ENCODE data around the gene HEATR5A. TPM values are rescaled to one million over a fixed set of nuclear protein-coding genes. Genes with fewer than 3 reads are reported as not detected.

The HEATR5A gene
- total and polyA plus RNA-seq, 10 of the 15 experiments (the other 5 are each of a cell fraction or from before 2014, with no cell fraction given), result 5.1 to 37.1 (median 13.8) TPM

DNA sequence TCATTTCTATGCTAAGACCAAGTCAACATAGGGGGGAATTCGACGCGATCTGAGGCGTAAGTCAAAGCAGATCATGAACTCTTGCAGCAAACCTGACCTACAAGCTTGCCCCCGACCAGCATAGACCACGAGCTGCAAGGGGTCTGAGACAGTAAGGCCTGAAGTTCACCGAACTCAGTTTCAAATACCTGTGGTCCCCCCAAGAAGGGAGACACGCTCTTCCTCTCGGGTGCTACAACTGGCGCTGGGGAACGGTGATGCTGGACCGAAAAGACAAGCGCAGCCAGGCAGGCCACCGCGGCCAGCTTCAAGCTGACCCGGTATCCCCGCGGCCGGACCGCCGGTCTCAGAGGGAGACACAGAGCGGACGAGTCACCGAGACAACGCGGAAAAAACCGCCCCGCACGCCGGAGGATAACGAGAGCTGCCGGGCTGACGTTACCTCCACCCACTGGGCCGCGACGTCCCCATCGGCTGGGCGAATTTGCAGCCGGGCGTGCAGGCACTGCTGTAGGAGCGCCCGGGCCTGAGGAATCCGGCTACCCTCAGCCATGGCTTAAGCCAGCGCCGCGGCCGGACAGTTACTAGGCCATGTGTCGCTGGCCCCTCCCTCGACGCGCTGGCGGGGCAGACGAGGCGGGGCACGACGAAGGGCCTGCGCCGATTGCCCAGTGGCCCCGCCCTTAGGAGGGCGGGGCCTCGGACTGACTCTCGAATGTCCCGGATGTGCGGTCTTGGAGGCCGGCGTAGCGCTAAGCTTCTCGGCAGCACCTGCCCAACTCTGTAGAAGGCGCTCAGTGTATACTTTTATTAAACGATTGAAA is 36.7 kb upstream of the HEATR5A start, which contains the start of gene DTD2 (continued):
- TF ChIP-seq, protein P1, sequence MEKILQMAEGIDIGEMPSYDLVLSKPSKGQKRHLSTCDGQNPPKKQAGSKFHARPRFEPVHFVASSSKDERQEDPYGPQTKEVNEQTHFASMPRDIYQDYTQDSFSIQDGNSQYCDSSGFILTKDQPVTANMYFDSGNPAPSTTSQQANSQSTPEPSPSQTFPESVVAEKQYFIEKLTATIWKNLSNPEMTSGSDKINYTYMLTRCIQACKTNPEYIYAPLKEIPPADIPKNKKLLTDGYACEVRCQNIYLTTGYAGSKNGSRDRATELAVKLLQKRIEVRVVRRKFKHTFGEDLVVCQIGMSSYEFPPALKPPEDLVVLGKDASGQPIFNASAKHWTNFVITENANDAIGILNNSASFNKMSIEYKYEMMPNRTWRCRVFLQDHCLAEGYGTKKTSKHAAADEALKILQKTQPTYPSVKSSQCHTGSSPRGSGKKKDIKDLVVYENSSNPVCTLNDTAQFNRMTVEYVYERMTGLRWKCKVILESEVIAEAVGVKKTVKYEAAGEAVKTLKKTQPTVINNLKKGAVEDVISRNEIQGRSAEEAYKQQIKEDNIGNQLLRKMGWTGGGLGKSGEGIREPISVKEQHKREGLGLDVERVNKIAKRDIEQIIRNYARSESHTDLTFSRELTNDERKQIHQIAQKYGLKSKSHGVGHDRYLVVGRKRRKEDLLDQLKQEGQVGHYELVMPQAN (conservative IDR thresholded peaks at IDR 0.05), result peak; percentile 53; the same call in 1 of the 2 replicates
- peak; percentile 56; the same call in 1 of the 2 replicates for TF ChIP-seq SMAD5 (IDR thresholded peaks at IDR 0.05; ENCODE audit: low read depth)
- 0 out of 2 replicates have a peak, but pooled peaks have one; percentile 66 for TF ChIP-seq CBFB (IDR thresholded peaks at IDR 0.05; ENCODE audit: low read depth)
- TF ChIP-seq, protein P2, sequence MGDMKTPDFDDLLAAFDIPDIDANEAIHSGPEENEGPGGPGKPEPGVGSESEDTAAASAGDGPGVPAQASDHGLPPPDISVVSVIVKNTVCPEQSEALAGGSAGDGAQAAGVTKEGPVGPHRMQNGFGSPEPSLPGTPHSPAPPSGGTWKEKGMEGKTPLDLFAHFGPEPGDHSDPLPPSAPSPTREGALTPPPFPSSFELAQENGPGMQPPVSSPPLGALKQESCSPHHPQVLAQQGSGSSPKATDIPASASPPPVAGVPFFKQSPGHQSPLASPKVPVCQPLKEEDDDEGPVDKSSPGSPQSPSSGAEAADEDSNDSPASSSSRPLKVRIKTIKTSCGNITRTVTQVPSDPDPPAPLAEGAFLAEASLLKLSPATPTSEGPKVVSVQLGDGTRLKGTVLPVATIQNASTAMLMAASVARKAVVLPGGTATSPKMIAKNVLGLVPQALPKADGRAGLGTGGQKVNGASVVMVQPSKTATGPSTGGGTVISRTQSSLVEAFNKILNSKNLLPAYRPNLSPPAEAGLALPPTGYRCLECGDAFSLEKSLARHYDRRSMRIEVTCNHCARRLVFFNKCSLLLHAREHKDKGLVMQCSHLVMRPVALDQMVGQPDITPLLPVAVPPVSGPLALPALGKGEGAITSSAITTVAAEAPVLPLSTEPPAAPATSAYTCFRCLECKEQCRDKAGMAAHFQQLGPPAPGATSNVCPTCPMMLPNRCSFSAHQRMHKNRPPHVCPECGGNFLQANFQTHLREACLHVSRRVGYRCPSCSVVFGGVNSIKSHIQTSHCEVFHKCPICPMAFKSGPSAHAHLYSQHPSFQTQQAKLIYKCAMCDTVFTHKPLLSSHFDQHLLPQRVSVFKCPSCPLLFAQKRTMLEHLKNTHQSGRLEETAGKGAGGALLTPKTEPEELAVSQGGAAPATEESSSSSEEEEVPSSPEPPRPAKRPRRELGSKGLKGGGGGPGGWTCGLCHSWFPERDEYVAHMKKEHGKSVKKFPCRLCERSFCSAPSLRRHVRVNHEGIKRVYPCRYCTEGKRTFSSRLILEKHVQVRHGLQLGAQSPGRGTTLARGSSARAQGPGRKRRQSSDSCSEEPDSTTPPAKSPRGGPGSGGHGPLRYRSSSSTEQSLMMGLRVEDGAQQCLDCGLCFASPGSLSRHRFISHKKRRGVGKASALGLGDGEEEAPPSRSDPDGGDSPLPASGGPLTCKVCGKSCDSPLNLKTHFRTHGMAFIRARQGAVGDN (IDR thresholded peaks at IDR 0.05), result peak; percentile 76; the same call in 1 of the 2 replicates
- peak; percentile 80 for TF ChIP-seq SMARCA5 (IDR thresholded peaks at IDR 0.05)
- TF ChIP-seq, protein P3, sequence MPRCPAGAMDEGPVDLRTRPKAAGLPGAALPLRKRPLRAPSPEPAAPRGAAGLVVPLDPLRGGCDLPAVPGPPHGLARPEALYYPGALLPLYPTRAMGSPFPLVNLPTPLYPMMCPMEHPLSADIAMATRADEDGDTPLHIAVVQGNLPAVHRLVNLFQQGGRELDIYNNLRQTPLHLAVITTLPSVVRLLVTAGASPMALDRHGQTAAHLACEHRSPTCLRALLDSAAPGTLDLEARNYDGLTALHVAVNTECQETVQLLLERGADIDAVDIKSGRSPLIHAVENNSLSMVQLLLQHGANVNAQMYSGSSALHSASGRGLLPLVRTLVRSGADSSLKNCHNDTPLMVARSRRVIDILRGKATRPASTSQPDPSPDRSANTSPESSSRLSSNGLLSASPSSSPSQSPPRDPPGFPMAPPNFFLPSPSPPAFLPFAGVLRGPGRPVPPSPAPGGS (IDR thresholded peaks at IDR 0.05; ENCODE audit: borderline replicate concordance, insufficient read depth, low read depth, low read length, poor library complexity, severe bottlenecking), result no peak
- TF ChIP-seq PML (IDR thresholded peaks at IDR 0.05; ENCODE audit: low read length), result peak; percentile 33; the same call in 1 of the 2 replicates
- peak; percentile 21 to 34; a peak in 2 of 4 replicates for TF ChIP-seq BHLHE40 (IDR thresholded peaks at IDR 0.05; ENCODE audit: borderline replicate concordance in 1 of 2, low read depth in 2 of 2, low read length in 1 of 2)
- TF ChIP-seq, protein P4, sequence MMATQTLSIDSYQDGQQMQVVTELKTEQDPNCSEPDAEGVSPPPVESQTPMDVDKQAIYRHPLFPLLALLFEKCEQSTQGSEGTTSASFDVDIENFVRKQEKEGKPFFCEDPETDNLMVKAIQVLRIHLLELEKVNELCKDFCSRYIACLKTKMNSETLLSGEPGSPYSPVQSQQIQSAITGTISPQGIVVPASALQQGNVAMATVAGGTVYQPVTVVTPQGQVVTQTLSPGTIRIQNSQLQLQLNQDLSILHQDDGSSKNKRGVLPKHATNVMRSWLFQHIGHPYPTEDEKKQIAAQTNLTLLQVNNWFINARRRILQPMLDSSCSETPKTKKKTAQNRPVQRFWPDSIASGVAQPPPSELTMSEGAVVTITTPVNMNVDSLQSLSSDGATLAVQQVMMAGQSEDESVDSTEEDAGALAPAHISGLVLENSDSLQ (IDR thresholded peaks at IDR 0.05), result peak; percentile 51; the same call in 1 of the 2 replicates
- no peak for TF ChIP-seq JUNB (IDR thresholded peaks at IDR 0.05)
- TF ChIP-seq KLF5 (IDR thresholded peaks at IDR 0.05; ENCODE audit: partially characterized antibody), result peak; percentile 22
- peak; percentile 95 for TF ChIP-seq POLR2A (IDR thresholded peaks at IDR 0.05; ENCODE audit: low read depth, low read length)
- no peak; the same call in 1 of the 2 replicates for TF ChIP-seq TCF7 (IDR thresholded peaks at IDR 0.05; ENCODE audit: borderline replicate concordance)
- TF ChIP-seq MXI1 (IDR thresholded peaks at IDR 0.05; ENCODE audit: low read depth, low read length), result peak; percentile 92
- peak; percentile 85; the same call in 1 of the 2 replicates for TF ChIP-seq LARP7 (IDR thresholded peaks at IDR 0.05)
- peak; percentile 28; the same call in 1 of the 2 replicates for TF ChIP-seq CREM (IDR thresholded peaks at IDR 0.05; ENCODE audit: low read depth)
- TF ChIP-seq MYC (IDR thresholded peaks at IDR 0.05; ENCODE audit: insufficient read depth, insufficient read length, insufficient replicate concordance, low read length, severe bottlenecking), result peak; percentile 51
- 0 out of 2 replicates have a peak, but pooled peaks have one; percentile 9 for TF ChIP-seq NR2C1 (IDR thresholded peaks at IDR 0.05)
- TF ChIP-seq, protein P5, sequence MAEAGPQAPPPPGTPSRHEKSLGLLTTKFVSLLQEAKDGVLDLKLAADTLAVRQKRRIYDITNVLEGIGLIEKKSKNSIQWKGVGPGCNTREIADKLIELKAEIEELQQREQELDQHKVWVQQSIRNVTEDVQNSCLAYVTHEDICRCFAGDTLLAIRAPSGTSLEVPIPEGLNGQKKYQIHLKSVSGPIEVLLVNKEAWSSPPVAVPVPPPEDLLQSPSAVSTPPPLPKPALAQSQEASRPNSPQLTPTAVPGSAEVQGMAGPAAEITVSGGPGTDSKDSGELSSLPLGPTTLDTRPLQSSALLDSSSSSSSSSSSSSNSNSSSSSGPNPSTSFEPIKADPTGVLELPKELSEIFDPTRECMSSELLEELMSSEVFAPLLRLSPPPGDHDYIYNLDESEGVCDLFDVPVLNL (IDR thresholded peaks at IDR 0.05; ENCODE audit: low read depth, low read length), result no peak
- no peak for TF ChIP-seq TARDBP (IDR thresholded peaks at IDR 0.05; ENCODE audit: borderline replicate concordance)
